ENCODE measurements around the gene HOXC9.

HOXC9 gene

GRCh38 chr12:54000116-54001114 is at the start of gene HOXC9:
Gene HOXC9, plus strand, starts transcription at chr12:54000161. Its CDS starts 28 bp downstream, at chr12:54000189.
- DNase-seq (ENCODE audit: low read depth, low spot score): no peak

- DNase-seq (ENCODE audit: low read depth, low spot score): no peak
Measured at GRCh38 chr12:53950437-53950773, 49.6 kb upstream of the HOXC9 start.

GRCh38 chr12:53950789-53951576 is 49.0 kb upstream of the HOXC9 start:
- DNase-seq (ENCODE audit: low read depth, low spot score): no peak

GRCh38 chr12:53951577-53952334 is 48.2 kb upstream of the HOXC9 start:
- DNase-seq (ENCODE audit: low read depth, low spot score): no peak

GRCh38 chr12:53952335-53952694 is 47.6 kb upstream of the HOXC9 start:
- DNase-seq (ENCODE audit: low read depth, low spot score): no peak

- peak; percentile 86 for DNase-seq (ENCODE audit: low read depth, low spot score)
Measured at GRCh38 chr12:53952871-53953734, 46.9 kb upstream of the HOXC9 start.

- DNase-seq (ENCODE audit: low read depth, low spot score): no peak
Measured at GRCh38 chr12:53953831-53954693, 45.9 kb upstream of the HOXC9 start.

GRCh38 chr12:53954694-53955035 is 45.3 kb upstream of the HOXC9 start, which contains the start of gene HOXC12:
Gene HOXC12, plus strand, starts transcription at chr12:53954903. Its CDS starts 27 bp downstream, at chr12:53954930.
- DNase-seq (ENCODE audit: low read depth, low spot score): no peak

GRCh38 chr12:53955036-53955775 is 44.8 kb upstream of the HOXC9 start:
- DNase-seq (ENCODE audit: low read depth, low spot score): no peak

GRCh38 chr12:53955776-53956250 is 44.1 kb upstream of the HOXC9 start:
- no peak for DNase-seq (ENCODE audit: low read depth, low spot score)

- DNase-seq (ENCODE audit: low read depth, low spot score): no peak
Measured at GRCh38 chr12:53956251-53956887, 43.6 kb upstream of the HOXC9 start.

GRCh38 chr12:53956914-53957536 is 42.9 kb upstream of the HOXC9 start:
- no peak for DNase-seq (ENCODE audit: low read depth, low spot score)

GRCh38 chr12:53958128-53958527 is 41.8 kb upstream of the HOXC9 start:
- DNase-seq (ENCODE audit: low read depth, low spot score): no peak

- DNase-seq (ENCODE audit: low read depth, low spot score): no peak
Measured at GRCh38 chr12:53959314-53959713, 40.6 kb upstream of the HOXC9 start.

GRCh38 chr12:53960187-53961024 is 39.6 kb upstream of the HOXC9 start:
- no peak for DNase-seq (ENCODE audit: low read depth, low spot score)

GRCh38 chr12:53961025-53961761 is 38.8 kb upstream of the HOXC9 start:
- DNase-seq (ENCODE audit: low read depth, low spot score): peak; percentile 65

- DNase-seq (ENCODE audit: low read depth, low spot score): peak; percentile 1
Measured at GRCh38 chr12:53963005-53963404, 37.0 kb upstream of the HOXC9 start.
